H1 (cell line): ENCODE measurements around the gene GALNT15. TPM values are rescaled to one million over a fixed set of nuclear protein-coding genes. Genes with fewer than 3 reads are reported as not detected.

Experiments used
- CEBPB ChIP-seq: IDR thresholded peaks from 2 replicates; pipeline ENCODE4 v1.6.1; 2012; ENCODE audit warnings: low read depth, low read length
- CTCF ChIP-seq, 3 experiments: IDR thresholded peaks; 1 replicate in 2 of 3; 2 replicates in 1 of 3; pipeline versions ENCODE4 v1.5.1 to v1.6.1; 2011; ENCODE audit warnings: low read length in 3 of 3, mild to moderate bottlenecking in 3 of 3, inconsistent platforms in 2 of 3, low read depth in 1 of 3, moderate library complexity in 1 of 3; ENCODE audit not compliant: insufficient read depth in 1 of 3; ENCODE audit errors: control extremely low read depth in 1 of 3
- EGR1 ChIP-seq: IDR thresholded peaks from 2 replicates; pipeline ENCODE4 v1.6.1; 2011; ENCODE audit warnings: low read depth, low read length, borderline replicate concordance
- FOSL1 ChIP-seq: IDR thresholded peaks from 2 replicates; pipeline ENCODE4 v1.6.1; 2011; ENCODE audit warnings: mild to moderate bottlenecking, low read depth, low read length, moderate library complexity; ENCODE audit not compliant: insufficient read depth
- KDM1A ChIP-seq: fragments of 200-600, 300-600 bp; sonication (generic); IDR thresholded peaks from 2 replicates; pipeline ENCODE4 v1.7.1; 2016; ENCODE audit warnings: mild to moderate bottlenecking, low read length, borderline replicate concordance
- KDM4A ChIP-seq: IDR thresholded peaks from one replicate; pipeline ENCODE4 v1.7.1; 2012; ENCODE audit warnings: low read depth, mild to moderate bottlenecking, moderate library complexity, low read length, inconsistent platforms; ENCODE audit not compliant: severe bottlenecking
- SRF ChIP-seq: IDR thresholded peaks from 2 replicates; pipeline ENCODE4 v1.6.1; 2011; ENCODE audit warnings: mild to moderate bottlenecking, low read depth, low read length, moderate library complexity
- YY1 ChIP-seq: IDR thresholded peaks from 2 replicates; pipeline ENCODE4 v1.6.1; 2011; ENCODE audit warnings: low read depth, mild to moderate bottlenecking, low read length
- polyA plus RNA-seq, 7 experiments: library from polyadenylated mRNA; depleted of rRNA in 3 of 7; stranded (reverse) in 5 of 7; unstranded in 2 of 7; fragments of >200 nt in 5 of 7; fragments of 200-250 nt in 2 of 7; gene quantifications; 1 replicate in 5 of 7; 2 replicates in 1 of 7; 4 replicates in 1 of 7; pipeline versions ENCODE4 v1.2.1 to v1.2.3, GENCODE V29; 2011 to 2013; ENCODE audit warnings: missing spikeins in 2 of 7, mixed read lengths in 2 of 7
- total RNA-seq: library from RNA; stranded (reverse); fragmentation: NEBNext Ultra II Directional; extraction: Animal tissue kit (Norgen Biotek cat#: 25700); gene quantifications from 2 replicates; pipeline ENCODE4 v1.2.1, GENCODE V29; 2021

The GALNT15 gene
- total and polyA plus RNA-seq, 2 of the 8 experiments (the other 6 are each of a cell fraction or from before 2014, with no cell fraction given) = 0.02 TPM; not detected in 1

- no peak for TF ChIP-seq CTCF (IDR thresholded peaks at IDR 0.05; ENCODE audit: control extremely low read depth in 1 of 3, insufficient read depth in 1 of 3, low read depth in 1 of 3, low read length in 3 of 3)
- no peak for TF ChIP-seq FOSL1
- no peak for TF ChIP-seq KDM1A
- TF ChIP-seq YY1 = no peak
- TF ChIP-seq CEBPB = no peak
- TF ChIP-seq KDM4A = no peak
- no peak for TF ChIP-seq SRF
- no peak for TF ChIP-seq EGR1
- TF ChIP-seq, all 59 proteins: peak for 0
These were observed 47.2 kb upstream of the GALNT15 start (continued) for GRCh38 chr3:16127249-16127648.
